SIG-M5 treated with dmso at 0.1 percent for 504 hours (cell line): ENCODE data around the gene PLAAT3.
"Not testable (repeated sequence)": the region's sequence is repeated elsewhere in the genome, so short reads cannot be mapped to it uniquely, and the experiment has no call there.

Source experiments
- DNase-seq: peaks from one replicate; lab custom pipeline; 2025; ENCODE audit not compliant: unreplicated experiment; lab: John Stamatoyannopoulos, UW

PLAAT3 gene

DNA sequence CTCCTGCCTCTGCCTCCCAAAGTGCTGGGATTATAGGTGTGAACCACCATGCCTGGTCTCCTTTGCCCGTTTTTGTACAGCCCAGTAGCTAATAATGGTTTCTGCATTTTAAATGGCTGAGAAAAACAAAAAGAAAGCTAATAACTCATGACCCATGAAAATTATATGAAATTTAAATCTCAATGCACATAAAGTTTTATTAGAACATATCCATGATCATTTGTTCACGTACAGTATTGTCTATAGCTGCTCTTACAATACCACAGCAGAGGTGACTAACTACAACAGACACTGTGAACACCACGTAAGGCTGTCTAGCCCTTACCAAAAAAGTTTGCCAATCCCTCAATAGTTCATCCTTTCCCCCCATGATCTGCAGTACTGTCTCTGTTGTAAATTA, 44.7 kb downstream of the PLAAT3 start:
- DNase-seq, result no peak

DNA sequence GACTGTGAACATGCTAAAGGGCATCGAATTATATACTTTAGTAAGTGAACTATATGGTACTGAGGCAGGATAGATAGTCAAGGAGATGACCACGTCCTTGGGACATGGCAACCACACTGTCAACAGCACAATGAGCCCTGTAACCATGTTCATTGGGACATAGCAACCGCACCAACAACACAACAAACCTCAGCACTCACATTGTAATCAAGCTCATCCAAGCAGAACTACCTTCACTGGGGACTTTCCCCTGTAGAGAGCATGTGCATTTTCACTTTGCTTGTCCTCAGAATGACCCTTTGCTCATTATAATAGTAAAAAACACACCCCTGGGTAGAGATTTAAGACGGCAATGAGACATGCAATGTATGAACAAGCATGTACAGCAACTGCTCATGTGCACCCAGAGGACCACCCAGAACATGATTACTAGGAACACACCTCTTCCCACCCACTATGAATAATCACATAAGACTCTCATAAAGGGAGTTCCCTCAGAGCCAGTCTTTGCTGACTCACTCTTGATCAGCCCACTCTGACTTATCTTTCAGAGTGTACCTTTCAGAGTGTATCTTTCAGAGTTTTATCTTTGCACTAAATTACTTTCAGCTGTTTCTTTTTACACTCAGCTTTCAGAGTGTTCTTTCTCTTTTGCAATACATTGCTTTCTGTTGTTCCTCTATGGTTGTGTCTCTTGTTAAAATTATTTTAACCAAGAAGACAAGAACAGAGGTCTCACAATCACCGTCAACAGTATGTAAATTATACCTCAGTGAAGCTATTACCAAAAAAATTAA, 47.0 kb downstream of the PLAAT3 start:
- DNase-seq, result no peak

DNA sequence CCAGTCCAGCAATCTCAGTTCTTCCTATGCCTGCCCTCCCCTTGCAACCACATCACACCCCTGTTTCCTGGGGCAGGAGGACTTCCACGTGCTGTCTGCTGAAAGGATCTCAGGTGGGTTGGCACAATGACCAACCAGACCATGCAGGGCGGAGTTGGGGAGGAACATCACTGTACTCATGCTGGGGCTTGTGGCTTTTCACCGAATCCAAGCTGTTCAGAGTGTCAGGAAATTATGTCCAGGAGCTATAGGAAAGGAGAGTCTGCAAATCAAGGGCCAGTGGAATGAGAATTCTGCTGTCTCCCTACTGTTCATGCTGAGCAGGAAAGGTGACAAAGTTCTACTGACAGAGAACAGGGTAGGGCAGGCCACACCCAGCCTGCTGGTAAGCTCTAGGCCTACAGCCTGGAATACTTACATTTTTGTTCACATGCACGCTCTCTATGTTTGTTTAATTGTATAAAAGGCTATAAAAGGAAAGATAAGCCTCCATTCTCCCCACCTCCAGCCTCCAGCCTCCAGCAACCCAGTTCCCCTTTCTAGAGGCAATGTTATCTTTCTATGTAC, 49.4 kb downstream of the PLAAT3 start:
- no peak for DNase-seq

DNA sequence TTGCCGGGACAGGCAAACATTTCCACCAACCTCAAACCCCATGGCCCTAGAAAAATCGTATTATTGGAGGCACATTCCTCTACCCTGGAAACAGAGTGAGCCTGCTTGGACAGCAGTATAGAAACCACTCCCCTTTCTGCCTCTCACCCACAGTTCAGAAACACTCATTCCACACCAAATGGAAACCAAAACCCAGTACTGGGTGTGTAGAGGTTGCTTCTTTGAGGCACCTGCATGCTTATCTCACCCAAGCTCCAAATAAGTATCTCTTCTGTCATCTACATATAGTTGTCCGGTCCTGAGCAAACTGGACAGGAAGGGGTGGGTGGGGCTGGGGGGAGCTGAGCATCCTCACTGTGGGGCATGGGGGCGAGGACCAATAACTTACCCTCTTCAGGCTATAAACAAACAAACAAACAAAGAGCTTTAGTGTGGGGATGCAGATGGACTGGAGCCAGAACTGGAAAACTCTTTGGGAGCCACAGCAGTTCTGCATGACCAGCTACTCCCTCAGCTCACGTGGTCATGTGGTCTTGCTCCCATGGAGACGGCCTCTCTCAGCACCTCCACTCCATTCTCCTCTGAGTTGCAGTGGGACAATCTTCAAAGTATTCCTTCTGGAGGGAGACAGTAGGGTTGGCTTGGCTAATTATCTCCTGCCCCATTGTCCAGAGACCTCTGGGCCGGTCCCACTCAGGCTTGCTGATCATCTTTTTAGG, 50.0 kb downstream of the PLAAT3 start:
- DNase-seq, result no peak

DNA sequence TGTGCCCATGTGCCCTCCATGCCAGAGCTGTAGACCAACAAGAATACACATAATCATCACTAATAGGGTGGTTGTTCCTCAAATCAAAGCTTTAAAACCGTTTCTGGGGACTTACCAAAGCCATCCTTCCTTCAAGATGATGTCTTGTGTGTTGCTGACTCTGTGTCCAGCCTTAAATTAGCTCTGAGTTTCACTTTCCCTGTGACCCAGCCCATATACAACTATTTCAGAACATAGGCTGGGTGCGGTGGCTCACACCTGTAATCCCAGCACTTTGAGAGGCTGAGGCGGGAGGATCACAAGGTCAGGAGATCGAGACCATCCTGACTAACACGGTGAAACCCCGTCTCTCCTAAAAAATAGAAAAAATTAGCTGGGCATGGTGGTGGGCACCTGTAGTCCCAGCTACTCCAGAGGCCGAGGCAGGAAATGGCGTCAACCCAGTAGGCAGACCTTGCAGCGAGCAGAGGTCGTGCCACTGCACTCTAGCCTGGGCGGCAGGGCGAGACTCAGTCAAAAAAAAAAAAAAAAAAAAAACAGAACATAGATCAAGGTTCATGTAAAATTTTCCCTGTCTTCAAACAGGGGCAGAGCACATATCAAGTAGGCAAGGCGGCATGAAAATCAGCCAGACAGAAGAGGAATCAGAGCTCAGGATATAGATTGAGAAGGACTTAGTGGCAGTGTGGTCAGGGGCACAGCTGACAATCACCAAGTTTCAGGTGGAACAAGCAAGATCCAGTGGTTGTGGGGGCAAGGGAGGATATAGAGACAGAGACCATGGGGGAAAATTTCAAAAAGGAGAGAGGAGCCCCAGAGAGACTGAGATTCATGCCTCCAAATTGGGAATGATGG, 50.8 kb downstream of the PLAAT3 start, which contains the start of gene PLAAT2:
PLAAT2 (minus strand) TSS at position 179 of the 855 bp plus-strand sequence; CDS start at position 124, 55 bp downstream.
- no peak for DNase-seq

DNA sequence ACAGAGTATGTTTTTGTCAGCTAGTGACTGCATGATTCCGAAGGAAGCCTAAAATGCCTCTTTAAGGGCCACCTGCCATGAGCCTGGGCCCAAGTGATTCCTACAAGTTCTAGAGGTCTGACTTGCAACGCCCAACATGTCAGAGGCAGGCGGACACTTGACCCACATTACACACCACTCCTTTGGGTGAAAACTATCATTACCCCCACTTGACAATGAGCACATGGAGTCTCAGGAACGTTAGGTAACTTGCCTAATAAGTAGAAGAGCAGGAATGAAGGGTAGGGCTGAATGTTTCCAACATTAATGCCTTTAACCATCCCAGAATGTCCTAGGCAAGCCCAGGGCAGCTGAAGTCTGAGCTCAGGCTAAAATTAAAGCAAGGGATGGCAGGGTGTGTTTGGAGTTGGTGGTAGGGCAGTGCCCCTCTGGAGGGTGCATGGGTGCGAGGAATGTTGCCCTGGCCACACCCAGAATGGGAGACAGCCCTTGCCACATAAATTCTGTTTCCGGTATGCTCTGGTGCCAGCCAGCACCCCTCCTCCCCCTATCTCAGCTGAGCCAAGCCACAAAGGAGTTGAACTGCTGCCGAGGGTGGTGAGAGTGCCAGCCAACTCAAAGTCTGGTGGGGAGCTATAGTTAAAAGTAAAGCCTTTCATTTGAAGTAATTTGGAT, 53.6 kb downstream of the PLAAT3 start:
- DNase-seq, result no peak

DNA sequence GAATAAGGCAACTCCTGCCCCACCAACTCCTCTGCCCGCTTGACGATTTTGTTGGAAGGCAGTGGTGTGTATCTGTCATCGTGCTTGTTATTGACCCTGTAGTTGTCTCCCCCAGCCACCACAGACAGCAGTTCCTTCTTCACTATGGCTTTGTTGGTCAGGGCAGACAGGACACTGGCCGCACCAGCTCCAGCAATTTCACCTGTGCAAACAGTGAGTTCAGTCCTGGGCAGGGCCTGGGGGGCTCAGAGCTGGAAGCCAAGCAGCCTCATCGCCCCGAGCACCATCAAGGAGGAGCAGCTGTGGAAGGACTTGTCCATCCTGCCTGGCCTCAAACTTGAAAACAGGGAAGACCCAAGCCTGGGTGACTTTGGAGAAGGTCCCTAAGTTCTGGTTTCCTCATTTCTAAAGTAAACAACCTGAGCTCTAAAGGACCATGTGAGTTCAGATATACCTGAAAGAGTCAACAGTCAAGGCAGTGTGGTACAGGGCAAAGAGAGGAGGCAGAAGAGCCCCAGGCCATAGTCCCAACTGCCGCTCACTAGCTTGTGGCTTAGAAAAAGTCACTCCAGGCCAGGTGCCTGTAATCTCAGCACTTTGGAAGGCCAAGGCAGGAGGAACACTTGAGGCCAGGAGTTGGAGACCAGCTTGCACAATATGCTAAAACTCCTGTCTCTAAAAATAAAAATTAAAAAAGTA, 55.6 kb downstream of the PLAAT3 start:
- peak; percentile 33 for DNase-seq

DNA sequence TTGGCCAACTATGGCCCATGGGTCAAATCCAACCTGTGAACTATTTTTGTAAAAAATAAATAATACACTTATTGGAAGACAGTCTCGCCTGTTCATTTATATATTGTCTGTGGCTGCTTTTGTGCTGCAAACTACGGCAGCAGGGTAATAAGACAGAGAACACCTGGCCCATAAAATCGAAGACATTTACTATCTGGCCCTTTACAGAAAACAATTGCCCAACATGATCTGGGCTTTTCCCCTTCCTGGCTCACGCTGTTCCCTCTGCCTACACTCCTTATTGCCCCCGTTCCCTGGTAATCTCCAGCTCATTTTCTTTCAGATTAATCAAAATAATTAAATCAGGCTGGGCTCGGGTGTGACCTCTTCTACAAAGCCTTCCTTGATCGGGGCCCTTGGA, 56.7 kb downstream of the PLAAT3 start:
- no peak for DNase-seq

DNA sequence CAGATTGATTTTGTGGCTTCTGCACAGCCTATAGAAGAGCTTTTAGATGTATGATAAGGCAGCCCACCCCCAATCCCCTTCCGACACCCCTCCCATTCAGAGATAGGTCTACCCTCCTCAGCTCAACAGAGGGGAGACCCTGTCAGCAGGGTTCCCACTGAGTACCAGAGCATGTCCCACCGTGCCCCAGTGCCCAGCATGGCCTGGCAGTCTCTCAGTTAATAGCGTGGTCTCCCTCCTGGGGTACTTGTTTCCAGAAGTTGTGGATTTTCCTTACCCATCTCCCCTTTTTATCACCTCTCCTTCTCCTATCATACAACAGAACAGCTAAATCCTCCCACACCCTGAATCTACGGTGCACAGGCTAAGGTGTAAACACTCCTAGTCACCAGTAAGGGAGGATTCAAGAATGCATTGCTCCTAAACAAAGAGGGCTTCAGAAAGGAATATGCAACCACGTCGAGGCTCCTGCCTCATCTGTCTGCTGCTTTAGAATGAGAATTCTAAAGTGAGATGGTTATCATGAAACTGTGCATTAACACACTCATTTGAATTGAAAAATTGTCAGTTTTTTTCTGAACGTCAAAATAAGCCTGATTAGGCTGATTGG, 57.7 kb downstream of the PLAAT3 start:
- DNase-seq, result no peak

DNA sequence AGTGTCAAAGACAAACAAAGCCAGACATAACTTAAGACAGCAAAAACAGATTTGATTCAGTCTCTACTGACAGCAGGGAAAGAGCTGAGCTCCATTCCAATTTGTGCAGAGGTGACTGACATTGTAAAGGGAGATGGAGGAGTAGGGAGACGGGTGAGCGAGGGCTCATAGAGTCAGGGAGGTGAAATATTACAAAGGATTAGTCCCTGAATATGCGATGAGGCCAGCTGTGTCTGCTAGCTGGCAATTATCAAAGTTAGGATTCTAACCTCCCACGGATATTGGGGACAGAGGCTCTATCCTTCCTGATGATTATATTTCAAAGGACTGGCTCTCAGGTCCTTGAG, 59.4 kb downstream of the PLAAT3 start:
- no peak for DNase-seq

DNA sequence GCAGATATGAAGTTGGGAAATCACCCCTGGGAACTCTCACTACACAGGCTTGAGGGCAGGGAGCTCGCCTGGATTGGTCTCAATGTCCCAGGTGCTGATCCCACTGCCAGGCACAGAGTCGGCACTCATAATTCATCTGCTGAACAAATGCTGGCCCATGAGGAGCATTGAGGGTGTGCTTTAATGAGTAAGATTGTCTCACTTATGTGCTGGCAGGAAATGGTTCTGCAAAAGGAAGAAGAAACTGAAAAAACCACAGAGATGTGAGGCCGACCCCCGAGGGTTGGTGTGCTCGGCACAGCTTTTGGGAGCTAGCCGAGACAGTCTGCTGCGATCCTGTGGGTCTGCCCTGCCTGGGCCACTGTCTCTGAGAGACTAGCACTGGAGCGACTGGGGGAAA, 60.5 kb downstream of the PLAAT3 start:
- no peak for DNase-seq

DNA sequence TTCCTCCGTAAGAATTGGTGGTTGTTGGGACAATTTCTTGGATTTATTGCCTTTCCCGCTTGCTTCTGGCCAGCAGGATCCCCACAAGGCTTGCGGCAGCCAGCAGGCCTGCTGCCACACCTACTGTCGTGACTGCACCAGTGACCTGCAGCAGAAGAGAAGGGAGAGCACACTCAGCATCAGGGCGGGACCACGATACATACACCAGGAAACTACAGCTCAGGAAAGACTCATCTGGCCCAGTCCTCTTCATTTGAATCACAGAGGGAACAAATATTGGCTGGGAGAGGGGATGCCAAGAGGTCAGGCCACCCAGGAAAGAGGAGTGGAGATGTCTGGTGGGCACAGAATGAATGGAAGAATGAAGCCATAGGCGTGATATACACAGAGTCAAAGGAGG, 61.3 kb downstream of the PLAAT3 start:
- DNase-seq, result no peak

DNA sequence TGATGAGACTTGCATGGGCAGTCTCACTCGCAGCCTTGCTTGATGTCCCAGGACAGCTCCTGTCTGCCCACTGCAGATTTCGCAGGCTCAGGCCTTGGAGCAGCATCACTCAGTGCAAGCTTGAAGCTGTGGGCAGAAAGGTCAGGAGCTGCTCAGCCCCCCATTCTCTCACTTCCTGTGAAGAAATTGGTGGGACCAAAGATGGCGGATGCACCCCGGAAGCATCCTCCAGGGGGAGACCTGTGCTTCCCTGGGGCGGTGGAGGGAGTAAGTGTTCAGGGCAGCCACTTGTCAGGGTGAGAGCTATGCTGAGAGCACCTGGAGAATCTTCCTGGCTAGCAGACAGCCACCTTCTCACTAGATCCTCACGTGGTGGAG, 62.4 kb downstream of the PLAAT3 start:
- no peak for DNase-seq

DNA sequence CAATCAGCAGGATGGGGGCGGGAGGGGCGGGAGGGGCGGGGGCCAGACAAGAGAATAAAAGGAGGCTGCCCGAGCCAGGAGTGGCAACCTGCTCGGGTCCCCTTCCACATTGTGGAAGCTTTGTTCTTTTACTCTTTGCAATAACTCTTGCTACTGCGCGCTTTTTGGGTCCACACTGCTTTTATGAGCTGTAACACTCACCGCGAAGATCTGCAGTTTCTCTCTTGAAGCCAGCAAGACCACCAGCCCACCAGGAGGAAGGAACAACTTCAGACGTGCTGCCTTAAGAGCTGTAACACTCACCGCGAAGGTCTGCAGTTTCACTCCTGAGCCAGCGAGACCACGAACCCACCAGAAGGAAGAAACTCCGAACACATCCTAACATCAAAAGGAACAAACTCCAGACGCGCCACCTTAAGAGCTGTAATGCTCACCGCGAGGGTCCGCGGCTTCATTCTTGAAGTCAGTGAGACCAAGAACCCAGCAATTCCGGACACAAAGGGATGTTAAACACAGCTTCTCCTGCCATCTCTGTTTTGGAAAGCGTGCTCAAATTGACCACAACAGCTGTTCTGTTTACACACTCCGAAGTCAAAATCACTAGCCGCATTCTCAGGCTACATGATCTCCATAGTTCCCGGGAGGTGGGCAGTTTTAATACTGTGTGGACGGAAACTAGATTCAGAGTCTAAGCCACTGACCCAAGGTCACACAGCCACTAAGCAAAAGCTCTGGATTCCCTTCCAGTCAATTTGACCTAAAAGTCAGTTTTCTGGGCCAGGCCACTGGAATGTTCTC, 62.9 kb downstream of the PLAAT3 start:
- DNase-seq, result no peak

DNA sequence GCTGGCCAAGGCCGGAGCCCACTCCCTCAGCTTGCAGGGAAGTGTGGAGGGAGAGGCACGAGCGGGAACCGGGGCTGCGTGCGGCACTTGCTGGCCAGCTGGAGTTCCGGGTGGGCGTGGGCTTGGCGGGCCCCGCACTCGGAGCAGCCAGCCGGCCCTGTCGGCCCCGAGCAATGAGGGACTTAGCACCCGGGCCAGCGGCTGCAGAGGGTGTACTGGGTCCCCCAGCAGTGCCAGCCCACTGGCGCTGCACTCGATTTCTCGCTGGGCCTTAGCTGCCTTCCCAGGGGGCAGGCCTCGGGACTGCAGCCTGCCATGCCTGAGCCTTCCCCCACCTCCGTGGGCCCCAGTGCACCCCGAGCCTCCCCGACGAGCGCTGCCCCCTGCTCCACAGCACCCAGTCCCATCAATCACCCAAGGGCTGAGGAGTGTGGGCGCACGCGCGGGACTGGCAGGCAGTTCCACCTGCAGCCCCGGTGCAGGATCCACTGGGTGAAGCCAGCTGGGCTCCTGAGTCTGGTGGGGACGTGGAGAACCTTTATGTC, 64.0 kb downstream of the PLAAT3 start:
- DNase-seq, result not testable (repeated sequence)

DNA sequence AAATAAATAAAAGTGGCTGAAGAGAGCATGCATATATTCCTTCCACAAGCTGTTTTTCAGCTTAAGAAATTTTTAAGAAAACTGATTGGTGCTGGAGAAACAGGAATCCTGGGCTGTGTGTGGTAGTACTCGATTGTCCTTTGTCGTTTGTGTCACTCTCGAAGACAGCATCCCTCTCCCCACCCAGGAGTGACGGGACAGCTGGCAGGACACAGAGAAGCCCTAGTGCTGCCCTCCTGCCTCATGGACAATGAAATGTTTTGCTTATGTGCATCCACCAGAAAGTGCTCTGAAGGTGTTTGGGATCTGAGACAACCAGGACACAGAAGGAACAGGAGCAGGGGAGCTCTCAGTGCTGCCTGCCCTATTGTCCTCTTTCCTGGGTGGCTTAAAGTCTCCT, 64.8 kb downstream of the PLAAT3 start:
- DNase-seq, result no peak

DNA sequence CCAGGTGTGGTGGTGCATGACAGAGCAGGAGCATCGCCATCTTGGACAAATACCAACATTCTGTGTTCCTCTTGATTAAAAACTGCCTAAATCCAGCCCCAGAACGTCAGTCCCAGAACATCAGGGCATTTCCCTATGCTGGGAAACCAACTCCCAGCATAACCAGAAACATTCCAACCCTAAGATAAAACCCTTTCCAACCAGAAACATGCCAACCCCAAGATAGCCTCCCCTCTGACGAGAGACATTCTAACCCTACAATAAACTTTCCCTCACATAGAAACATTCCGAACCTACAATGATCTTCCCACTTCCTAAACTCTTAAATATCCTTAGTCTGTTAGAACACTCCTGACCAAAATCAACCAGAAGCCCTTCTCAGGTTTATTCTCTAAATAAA, 66.1 kb downstream of the PLAAT3 start:
- DNase-seq, result no peak

DNA sequence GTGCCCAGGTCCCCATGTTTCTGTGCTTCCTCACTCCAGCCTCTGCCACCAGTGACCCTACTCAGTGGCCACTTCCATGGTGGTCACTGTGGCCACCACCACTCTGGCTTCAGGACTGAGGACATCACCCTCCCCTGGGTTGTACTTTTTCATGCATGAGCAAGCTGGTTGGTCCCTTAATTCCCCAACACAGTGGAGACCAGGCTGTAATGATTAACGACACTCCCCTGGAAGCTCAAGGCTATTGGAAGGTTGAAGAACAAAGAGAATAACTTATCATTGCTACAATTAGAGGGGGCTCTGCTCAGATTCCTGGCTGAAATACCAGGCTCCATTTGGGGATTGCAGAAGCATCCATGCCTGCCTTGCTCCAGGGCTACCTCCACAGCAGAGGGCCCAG, 67.2 kb downstream of the PLAAT3 start:
- DNase-seq, result no peak

DNA sequence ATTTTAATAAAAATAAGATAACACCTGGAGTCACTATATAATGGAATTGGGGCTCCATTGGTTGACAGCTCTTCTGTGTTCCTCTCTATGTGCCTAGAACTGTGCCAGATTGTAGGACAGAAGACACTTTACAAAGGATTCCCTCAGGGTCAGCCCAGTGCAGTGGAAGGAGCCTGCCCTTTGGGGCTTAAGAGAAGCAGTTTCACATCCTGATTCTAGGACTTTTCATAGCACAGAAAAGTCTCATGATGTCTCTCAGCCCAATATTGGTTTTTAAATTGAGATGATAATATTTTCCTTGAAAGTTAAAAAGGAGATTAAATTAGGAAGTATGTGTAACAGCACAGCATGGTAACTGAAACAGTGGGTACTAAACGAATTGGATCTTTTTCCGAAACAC, 70.5 kb downstream of the PLAAT3 start:
- DNase-seq, result no peak
